HG03457 (cell line): ENCODE measurements around the gene COX4I2.
"Not testable (repeated sequence)": the region's sequence is repeated elsewhere in the genome, so short reads cannot be mapped to it uniquely, and the experiment has no call there.

Experiments
- ATAC-seq: cut with Tn5 transposase; IDR thresholded peaks from one replicate; pipeline ENCODE4 v1.9.1; 2021; ENCODE audit warnings: moderate number of reproducible peaks; ENCODE audit not compliant: unreplicated experiment

Gene COX4I2

DNA sequence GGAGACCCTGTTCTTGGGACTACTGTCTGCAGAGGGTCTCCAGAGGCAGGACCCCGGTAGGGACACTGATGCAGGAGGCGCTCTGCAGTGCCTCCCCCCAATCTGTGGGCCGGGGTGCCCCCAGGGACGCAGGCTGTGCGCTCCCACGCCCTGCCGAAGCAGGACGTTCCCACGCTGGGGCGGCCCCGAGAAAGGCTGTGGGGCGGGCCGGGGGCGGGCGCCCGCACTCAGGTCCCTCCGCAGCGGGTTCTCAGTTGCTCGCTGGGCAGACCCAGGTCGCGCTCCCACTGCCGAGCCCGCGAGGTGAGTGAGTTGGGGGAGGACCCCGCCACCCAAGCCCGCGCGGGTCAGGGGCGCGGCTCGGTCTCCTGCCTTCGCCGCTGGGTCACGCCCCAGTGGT lies at the start of gene COX4I2:
COX4I2 (plus strand) TSS at position 253 of the 400 bp plus-strand sequence. CDS start 1,106 bp downstream, outside the sequence.
- ATAC-seq, result no peak

DNA sequence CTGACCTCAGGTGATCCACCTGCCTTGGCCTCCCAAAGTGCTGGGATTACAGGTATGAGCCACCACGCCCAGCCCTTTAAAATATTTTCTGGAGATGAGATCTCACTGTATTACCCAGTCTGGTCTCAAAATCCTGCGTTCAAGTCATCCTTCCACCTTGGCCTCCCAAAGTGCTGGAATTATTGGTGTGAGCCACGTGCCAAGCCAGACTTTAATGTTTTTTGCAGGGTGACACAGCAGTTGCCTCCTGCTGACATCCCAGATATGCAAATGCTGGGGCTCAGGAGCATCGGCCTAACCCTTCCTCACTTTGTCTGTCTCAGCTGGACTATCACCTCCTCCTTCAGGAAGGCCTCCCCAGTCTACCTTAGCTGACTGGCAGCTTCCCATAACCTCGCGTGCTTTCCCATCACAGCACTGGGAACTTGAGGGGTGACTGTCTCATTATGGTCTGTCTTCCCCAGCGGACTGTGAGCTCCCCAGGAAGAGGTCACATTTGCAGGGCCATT lies 46.9 kb upstream of the COX4I2 start:
- no peak for ATAC-seq

DNA sequence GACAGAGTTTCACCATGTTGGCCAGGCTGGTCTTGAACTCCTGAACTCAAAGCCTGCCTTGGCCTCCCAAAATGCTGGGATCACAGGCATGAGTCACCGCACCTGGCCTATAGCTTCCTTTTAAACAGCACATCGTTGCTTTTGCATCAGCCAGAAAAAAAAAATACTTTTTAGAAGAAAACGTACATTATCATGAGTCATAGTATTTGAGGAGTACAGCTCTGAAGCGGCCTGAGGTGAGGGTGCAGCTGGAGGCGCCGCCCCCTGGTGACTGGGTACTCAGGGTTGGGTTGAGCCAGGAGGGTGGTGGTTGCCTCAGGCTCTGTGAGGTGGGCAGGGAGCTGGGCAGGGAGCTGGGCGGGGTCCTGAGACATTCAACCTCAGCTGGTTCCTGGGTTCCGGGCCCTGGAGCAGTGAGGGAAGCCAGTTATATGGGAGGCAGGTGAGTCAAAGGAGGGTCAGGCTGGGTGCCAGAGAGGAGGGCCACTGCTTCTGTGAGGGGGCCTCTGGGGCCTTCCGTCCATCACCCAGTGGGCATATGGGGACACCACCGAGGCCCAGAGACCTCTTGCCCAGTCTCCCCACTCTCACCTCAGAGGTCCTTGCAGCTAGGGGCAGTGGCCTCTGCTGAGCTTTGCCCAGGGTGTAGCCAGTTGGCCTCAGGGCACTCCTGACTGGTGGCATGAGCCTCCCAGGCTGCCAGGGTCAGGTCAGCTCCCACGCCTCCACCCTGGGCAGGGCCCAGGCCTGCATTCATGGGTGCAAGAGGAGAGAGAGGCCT lies 44.3 kb upstream of the COX4I2 start:
- no peak for ATAC-seq

DNA sequence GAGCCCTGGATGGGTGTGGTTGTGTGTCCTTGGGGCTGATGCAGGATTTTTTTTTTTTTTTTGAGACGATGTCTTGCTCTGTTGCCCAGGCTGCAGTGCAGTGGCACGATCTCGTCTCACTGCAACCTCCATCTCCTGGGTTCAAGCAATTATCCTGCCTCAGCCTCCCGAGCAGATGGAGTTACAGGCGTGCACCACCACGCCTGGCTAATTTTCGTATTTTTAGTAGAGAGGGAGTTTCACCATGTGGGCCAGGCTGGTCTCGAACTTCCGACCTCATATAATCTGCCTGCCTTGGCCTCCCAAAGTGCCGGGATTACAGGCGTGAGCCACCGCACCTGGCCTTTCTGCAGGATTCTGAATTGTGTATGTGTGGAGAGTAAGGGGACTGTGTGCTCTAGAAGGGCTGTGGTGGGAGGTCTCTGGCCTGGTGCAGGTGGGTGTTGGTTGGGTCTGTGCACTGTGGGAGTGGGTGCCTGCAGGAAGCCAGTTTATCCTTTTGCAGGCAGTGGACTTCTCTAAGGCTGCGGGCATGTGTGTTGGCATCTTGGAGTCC lies 43.6 kb upstream of the COX4I2 start:
- ATAC-seq, result no peak

DNA sequence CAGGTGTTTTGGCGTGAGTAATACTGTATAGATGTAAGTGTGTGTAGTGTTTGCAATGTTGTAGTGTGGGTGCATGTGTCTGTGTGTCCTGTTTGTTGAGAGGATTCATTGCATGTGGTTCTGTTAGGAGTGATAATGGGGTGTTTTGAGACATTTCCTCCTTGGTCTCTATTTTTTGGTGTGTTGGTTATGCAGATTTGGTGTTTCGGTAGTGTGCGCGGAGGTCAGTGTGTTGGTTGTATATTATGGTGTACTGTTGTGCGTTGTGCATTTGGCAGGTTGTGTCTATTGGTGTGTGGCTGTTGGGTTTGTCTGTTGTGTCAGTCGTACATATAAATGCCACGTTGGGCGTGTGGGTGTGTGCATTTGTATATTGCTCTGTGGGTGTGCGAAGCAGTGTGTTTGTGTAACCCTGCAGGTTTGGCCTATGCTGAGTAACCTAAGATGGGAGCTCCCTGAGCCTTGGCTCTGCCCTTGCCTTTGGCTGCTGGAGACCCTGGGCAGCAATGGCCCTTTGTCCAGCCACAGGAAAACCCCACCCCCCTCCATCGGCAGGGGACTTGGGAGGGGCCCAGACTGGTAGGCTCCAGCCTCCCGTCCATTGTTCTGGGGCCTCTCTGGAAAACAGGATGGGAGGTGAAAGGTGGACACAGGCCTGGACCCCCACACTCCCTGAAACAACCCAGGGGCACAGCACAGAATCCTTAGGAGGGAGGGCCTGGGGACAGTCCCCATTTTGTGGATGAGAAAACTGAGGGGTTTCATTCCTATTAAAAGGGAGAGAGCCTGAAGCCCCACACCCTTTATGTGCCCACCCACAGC lies 42.9 kb upstream of the COX4I2 start:
- ATAC-seq, result no peak

DNA sequence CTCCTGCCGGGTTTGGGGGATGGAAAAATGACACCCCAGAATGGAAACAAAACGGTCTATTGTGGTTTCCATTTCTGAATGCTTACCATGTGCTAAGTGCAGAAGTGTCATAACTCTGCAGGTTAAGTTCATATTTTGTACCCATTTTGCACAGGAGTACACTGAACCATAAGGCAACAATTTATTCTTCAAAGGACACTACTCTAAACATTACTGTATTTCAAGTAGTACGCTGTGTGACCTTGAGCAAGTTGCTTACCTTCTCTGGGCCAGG lies 42.4 kb upstream of the COX4I2 start:
- no peak for ATAC-seq

DNA sequence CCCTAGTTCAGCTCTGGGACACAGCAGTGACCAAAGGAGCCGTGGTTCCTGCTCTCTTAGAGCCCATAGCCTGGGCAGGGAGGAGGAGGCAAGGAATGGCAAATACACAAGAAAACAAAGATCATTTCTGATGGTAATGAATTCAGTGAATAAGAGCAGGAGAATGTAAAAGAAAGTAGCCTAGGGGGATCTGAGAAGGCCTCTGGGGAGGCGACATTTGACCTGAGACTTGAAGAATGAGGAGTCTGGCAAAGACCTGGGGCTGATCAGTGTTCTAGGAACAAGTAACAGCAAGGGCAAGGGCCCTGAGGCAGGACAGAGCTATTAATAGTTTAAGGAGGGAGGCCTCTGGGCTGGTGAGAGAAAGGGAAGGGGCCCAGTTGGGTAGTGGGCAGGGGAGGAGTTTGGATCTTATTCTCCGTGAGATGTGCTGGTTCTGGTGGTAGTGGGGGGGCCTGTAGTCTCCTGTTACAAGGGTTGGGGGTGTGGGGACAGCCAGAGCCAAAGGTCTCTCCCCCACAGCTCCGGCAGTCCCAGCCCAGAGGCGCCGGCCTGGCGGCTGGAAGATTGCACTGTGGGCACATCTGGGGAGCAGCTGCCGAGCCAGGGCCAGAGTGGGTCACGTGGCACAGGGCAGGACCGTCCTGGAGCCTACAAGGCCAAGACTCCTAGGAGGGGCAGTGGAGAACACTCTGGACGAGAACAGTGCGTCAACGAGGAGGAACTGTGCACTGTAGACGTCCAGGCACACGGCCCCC lies 41.9 kb upstream of the COX4I2 start:
- ATAC-seq, result no peak

DNA sequence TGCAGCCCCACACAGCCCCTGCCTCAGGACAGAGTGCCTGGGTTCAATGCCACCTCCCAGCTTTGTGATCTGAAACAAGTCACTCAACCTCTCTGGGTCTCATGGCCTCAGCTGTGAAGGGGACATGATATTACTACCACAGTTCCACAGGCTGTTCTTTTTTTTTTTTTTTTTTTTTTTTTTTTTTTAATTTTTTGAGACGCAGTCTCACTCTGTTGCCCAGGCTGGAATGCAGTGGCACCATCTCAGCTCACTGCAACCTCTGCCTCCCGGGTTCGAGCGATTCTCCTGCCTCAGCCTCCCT lies 41.3 kb upstream of the COX4I2 start:
- not testable (repeated sequence) for ATAC-seq

DNA sequence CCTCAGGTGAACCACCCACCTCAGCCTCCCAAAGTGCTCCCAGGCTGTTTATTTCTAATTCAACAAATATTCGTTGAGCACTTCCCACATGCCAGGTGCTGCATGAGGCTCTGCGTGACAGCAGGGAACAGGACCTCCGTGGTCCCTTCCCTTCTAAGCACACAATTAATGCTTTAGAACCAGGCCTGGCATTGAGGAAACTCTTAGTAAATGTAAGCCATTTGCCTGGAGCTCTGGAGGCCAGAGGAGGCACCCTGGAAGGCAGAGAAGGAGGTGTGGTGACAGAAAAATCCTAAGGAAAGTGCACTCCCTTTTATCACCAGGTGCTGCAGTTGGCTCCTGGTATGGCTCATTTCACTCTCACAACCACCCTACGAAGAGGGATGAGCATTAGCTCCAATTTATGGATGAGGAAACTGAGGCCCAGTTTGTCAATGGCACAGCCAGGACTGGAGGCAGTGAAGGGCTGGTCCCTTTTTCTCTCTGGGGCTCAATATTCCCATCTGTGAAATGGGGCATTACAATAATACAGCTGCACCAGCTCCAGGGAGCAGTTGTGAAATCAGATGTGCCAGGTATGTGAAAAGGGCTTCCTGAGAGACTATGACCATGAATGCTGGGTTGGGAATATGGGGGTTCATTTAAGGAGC lies 40.8 kb upstream of the COX4I2 start:
- ATAC-seq, result no peak

DNA sequence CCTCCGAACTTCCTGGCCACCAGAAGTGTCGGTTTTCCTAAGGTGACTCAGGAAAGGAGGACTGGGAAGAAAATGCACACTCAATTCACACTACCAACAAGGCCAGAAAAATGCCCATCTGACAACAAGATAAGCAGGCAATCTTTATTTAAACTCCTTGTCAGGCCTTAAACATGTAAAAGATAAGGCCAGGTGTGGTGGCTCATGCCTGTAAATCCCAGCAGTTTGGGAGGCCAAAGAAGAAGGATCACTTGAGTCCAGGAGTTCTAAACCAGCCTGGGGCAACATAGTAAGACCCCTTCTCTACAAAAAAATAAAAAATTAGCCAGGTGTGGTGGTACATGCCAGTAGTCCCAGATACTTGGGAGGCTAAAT lies 40.2 kb upstream of the COX4I2 start:
- no peak for ATAC-seq

DNA sequence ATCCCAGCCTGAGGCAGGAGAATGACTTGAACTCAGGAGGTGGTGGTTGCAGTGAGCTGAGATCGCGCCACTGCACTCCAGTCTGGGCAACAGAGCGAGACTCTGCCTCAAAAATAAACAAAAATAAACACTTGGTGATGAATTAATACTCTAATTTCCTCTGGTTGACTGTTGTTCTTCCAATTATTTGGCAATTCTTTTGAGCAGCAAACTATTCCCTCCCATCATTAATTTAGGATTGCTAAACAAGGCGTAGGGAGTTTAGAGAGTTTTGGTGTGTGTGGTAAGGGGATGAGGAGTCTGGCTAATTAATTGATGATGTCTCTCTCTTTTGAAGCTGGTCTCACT lies 35.3 kb upstream of the COX4I2 start:
- ATAC-seq, result no peak

DNA sequence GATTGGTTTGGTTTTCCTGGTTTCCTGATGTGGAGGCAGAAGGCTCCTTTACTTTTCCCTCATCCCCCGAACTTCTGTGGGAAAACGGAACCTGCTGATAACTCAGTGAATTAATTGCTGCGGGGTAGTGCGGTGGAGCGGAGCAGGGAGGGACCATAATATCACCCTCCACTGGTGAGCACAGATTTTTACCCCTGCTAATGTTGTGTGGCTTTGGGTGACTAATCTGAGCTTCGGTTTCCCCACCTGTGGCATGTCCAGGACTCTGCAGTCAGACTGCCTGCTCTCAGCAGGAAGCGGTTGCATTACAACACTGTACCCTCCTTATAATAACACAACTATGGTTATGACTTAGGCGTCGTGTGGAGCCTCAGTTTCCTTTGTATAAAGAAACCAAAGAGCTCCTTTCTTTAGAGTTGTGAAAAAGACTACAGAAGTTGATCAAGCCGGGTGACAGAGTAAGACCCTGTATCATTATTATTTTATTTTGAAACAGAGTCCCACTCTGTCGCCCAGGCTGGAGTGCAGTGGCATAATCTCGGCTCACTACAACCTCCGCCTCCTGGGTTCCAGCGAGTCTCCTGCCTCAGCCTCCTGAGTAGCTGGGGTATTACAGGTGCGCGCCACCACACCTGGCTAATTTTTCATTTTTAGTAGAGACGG lies 34.8 kb upstream of the COX4I2 start:
- peak; percentile 52 for ATAC-seq

DNA sequence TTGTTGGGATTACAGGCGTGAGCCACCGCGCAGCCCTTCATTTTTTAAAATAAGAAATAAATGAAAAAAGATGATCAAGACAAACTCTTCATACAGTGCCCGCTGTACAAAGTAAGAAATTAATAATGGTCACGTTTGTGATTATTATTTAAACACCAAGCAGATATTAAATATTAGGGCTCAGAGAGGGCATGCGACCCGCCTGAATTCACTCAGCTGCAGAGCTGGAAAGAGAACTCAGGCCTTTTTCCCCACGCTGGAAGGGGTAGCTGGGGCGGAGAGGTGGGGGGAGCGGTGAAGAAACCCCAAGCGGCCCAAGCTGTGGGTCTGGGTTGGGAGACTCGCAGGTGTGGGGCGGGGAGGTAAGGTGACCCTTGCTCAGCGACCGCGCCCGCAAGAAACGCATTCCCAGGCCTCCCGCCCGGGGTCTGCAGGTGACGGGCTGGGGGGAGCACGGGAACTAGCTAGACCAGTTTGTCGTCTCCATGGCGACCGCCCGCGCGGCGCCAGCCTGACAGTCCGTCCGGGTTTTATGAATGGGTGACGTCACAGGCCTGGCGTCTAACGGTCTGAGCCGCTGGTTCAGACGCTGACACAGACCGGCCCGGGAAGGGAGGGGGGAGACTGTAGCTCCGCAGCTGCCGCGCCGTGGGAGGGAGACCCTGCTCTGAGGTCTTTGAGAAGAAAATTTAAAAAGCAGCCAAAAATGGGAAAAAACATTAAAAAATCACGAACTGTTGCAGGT lies 33.7 kb upstream of the COX4I2 start:
- ATAC-seq, result no peak

DNA sequence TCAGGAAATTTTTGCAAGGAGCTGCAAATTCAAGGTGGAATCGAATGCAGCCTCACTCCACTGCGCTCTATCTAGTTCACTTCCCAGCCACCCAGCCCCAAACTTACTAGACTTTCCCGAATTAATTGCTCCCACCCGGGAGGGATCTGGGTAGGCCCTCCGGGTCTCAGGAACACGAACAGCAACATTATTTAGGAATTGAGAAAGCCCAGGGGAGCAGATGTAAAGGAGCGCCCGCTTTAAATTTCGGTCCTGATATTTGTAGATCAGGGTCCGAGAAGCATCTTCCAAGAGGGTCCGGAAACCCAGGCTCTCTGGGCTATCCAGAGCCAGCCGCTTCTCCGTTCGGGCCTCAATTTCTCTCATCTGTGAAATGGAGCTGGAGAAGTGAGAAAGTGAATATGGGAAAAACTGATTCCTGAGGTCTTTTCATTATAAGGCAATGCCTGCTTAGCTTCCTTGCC lies 33.1 kb upstream of the COX4I2 start:
- no peak for ATAC-seq

DNA sequence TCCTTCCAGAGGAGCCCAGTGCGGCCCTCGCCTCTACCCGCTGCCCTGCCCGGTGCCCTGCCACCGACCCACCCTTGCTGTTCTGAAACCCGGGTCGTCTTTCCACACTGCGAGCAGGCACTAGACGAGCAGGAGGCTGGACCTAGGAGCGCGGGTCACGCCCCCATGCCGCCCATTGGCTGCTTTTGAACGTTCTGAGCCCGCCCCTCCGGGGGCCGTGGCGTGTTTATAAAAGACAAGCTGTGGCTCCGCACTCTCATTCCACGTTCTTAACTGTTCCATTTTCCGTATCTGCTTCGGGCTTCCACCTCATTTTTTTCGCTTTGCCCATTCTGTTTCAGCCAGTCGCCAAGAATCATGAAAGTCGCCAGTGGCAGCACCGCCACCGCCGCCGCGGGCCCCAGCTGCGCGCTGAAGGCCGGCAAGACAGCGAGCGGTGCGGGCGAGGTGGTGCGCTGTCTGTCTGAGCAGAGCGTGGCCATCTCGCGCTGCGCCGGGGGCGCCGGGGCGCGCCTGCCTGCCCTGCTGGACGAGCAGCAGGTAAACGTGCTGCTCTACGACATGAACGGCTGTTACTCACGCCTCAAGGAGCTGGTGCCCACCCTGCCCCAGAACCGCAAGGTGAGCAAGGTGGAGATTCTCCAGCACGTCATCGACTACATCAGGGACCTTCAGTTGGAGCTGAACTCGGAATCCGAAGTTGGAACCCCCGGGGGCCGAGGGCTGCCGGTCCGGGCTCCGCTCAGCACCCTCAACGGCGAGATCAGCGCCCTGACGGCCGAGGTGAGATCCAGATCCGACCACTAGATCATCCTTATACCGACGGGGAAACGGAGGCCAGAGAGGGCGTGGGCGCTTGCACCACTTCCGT lies 32.4 kb upstream of the COX4I2 start, which contains the start of gene ID1:
ID1 (plus strand) TSS at position 259 of the 871 bp plus-strand sequence; CDS start at position 358, 99 bp downstream.
- ATAC-seq, result peak; percentile 80

DNA sequence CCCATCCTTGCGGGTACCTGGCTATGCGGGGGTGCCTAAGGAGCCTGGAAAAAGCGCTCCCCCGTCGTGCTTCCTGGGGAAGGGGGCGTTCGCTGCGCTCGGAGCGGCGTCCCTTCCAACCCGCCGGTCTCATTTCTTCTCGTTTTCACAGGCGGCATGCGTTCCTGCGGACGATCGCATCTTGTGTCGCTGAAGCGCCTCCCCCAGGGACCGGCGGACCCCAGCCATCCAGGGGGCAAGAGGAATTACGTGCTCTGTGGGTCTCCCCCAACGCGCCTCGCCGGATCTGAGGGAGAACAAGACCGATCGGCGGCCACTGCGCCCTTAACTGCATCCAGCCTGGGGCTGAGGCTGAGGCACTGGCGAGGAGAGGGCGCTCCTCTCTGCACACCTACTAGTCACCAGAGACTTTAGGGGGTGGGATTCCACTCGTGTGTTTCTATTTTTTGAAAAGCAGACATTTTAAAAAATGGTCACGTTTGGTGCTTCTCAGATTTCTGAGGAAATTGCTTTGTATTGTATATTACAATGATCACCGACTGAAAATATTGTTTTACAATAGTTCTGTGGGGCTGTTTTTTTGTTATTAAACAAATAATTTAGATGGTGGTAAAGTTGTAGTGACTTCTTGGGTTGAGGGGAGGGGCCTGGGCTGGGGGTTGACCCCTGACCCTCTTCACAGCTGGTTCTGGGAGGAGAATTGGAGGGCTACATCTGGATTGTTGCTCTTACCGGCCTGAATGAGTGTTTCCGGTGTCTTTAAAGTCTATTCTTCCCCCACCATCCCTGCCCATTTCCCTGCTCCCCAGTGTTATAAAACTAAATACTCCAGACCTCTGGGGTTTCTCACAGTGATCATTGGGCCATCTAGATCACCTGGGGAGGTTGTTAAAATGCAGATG lies 31.6 kb upstream of the COX4I2 start:
- no peak for ATAC-seq

DNA sequence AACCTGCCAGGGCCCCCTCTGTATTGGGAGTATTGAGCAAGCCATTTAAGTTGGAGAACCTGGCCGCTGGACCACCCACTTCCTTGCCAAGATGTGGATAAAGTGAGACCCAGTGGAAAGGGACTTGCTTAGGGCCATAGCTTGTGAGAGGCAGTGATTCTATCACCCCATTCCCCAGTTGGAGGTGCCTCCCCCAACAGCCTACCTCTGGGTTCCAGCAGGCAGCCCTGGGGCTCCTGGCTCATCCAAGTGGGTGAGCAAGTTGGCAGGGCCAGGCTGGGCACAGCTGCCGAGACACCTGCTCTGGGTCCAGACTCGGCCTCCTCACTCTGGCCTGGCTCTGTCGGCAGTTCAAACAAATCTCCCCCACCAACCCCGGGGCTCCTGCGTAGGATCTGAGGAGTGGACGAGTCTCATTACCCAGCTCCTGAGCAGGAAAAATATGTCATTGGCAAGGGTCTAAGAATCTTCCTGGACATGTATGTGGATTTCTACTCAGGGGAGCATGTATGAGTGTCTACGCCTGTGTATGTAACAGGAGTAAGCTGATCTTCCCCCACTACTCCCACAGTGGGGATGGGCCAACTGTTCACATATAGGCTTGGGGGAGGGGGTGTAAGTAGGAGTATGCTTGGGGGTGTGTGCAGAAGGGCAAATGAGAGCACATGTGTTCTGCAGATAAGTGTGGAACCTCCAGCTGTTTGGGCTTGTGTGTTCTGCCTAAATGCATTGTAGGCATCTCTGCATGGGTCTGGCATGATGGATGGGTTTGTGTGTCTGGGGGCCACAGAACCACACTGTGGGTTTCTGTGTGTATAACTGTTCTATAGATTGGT lies 30.7 kb upstream of the COX4I2 start:
- no peak for ATAC-seq
